K562 (cell line): ENCODE results near the gene PPARD. TPM values are rescaled to one million over a fixed set of nuclear protein-coding genes. Genes with fewer than 3 reads are reported as not detected.

Experiments used
- CBX2 ChIP-seq: fragments of 200-600 bp; sonication (generic); IDR thresholded peaks from one replicate; pipeline ENCODE4 v1.6.1; 2012; ENCODE audit warnings: mild to moderate bottlenecking, low read length, inconsistent platforms; ENCODE audit not compliant: insufficient read depth, poor library complexity, severe bottlenecking
- CHD1 ChIP-seq: fragments of 200-600 bp; sonication (generic); IDR thresholded peaks from one replicate; pipeline ENCODE4 v1.6.1; 2012; ENCODE audit warnings: mild to moderate bottlenecking, moderate library complexity, low read length, inconsistent platforms
- CTCF ChIP-seq, 3 experiments: IDR thresholded peaks in 2 of 3; conservative IDR thresholded peaks in 1 of 3; 2 replicates each; pipeline ENCODE4 v1.5.1; 2011 to 2012; ENCODE audit warnings: low read length in 3 of 3, mild to moderate bottlenecking in 3 of 3, control low read depth in 2 of 3, improper control_type of control experiment in 1 of 3, inconsistent platforms in 1 of 3, low read depth in 1 of 3, mixed read lengths in 1 of 3, moderate library complexity in 1 of 3; ENCODE audit not compliant: insufficient read depth in 2 of 3
- GTF2B ChIP-seq: IDR thresholded peaks from 2 replicates; pipeline ENCODE4 v1.6.1; 2011; ENCODE audit not compliant: insufficient read length; ENCODE audit errors: extremely low read depth
- HEY1 ChIP-seq: fragments of 250-450 bp; sonication (Bioruptor Pico); IDR thresholded peaks from 2 replicates; pipeline ENCODE4 v1.5.0; 2020; ENCODE audit warnings: mild to moderate bottlenecking, moderate library complexity, borderline replicate concordance
- NUFIP1 ChIP-seq: fragments of 450-650 bp; IDR thresholded peaks from 2 replicates; pipeline ENCODE4 v1.6.1; 2018; ENCODE audit not compliant: partially characterized antibody
- PHB ChIP-seq: fragments of 250-450 bp; sonication (Bioruptor Pico); IDR thresholded peaks from 2 replicates; pipeline ENCODE4 v1.5.0; 2021
- REST ChIP-seq, 2 experiments: fragments of 450-650 bp; formaldehyde crosslinking in 1 of 2; IDR thresholded peaks; 2 replicates each; pipeline versions ENCODE4 v1.4.0 to v1.6.1; 2014 to 2020; ENCODE audit warnings: mild to moderate bottlenecking in 2 of 2, borderline replicate concordance in 1 of 2, low read depth in 1 of 2
- SNRNP70 ChIP-seq: fragments of 200-400 bp; formaldehyde crosslinking; optimal IDR thresholded peaks from 2 replicates; pipeline ENCODE3; 2017; ENCODE audit warnings: low read depth, low read length
- ZNF444 ChIP-seq: fragments of 250-450 bp; sonication (Bioruptor Pico); IDR thresholded peaks from 2 replicates; pipeline ENCODE4 v1.4.0; 2020; ENCODE audit warnings: mild to moderate bottlenecking, moderate library complexity
- polyA plus RNA-seq, 8 experiments: library from polyadenylated mRNA; depleted of rRNA in 4 of 8; stranded (reverse) in 5 of 8; unstranded in 3 of 8; fragments of >200 nt; fragmentation: Nextera tagmentation in 2 of 8; fragmentation: Illumina TruSeq in 1 of 8; extraction: Ambion mirVana in 2 of 8; extraction: Trizol in 1 of 8; gene quantifications; 2 replicates each; pipeline versions ENCODE4 v1.2.1 to v1.2.3, GENCODE V29; 2011 to 2014; ENCODE audit warnings: inconsistent platforms in 1 of 8, missing spikeins in 1 of 8
- total RNA-seq, 7 experiments: library from RNA; depleted of rRNA in 6 of 7; stranded (reverse); fragments of >200 nt in 6 of 7; fragmentation: Illumina TruSeq in 2 of 7; extraction: Trizol in 2 of 7; gene quantifications; 2 replicates each; pipeline versions ENCODE4 v1.2.1 to v1.2.3, GENCODE V29; 2011 to 2021; ENCODE audit warnings: low replicate concordance in 1 of 7

The PPARD gene
- total and polyA plus RNA-seq, 9 of the 15 experiments (the other 6 are each of a cell fraction or from before 2014, with no cell fraction given): 0.14 to 13.2 (median 3.8) TPM

GRCh38 chr6:35419417-35419816 is 77.1 kb downstream of the PPARD start (continued):
- TF ChIP-seq REST (IDR thresholded peaks at IDR 0.05; ENCODE audit: borderline replicate concordance) (peak; percentile 38; the same call in 1 of the 2 replicates), REST (CRISPR knock-in tag; IDR thresholded peaks at IDR 0.05; ENCODE audit: low read depth) (no peak), CTCF (IDR thresholded peaks at IDR 0.05 in 2 of 3, conservative IDR thresholded peaks at IDR 0.05 in 1 of 3; ENCODE audit: insufficient read depth in 2 of 3, low read depth in 1 of 3, low read length in 3 of 3) (peak; percentile 44 to 50 (median 44); a peak in 5 of 6 replicates), SNRNP70 (no peak), HEY1 (CRISPR knock-in tag) (no peak), CHD1 (no peak), NUFIP1 (no peak), CBX2 (no peak), PHB (CRISPR knock-in tag) (no peak), ZNF444 (no peak), GTF2B (no peak)
